ENCODE data around the gene WDR41.

DNA sequence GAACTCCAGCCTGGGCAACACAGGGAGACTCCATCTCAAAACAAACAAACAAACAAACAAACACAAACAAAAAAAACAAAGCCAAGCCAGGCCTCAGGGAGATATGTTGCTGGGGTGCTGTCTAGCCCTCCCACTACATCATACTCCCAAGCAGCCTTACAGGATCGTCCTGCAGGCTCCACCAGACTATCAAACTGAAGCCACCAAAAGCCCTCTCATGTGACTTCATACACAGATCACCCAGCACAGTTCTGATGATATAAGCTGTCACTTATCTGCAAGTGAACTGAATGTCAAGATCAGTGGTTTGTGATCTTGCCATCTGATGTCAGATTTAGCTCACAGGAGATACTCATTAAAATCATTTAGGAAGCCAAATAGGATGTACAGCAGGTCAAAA is 43.3 kb downstream of the WDR41 start:
- TF ChIP-seq, protein P1, sequence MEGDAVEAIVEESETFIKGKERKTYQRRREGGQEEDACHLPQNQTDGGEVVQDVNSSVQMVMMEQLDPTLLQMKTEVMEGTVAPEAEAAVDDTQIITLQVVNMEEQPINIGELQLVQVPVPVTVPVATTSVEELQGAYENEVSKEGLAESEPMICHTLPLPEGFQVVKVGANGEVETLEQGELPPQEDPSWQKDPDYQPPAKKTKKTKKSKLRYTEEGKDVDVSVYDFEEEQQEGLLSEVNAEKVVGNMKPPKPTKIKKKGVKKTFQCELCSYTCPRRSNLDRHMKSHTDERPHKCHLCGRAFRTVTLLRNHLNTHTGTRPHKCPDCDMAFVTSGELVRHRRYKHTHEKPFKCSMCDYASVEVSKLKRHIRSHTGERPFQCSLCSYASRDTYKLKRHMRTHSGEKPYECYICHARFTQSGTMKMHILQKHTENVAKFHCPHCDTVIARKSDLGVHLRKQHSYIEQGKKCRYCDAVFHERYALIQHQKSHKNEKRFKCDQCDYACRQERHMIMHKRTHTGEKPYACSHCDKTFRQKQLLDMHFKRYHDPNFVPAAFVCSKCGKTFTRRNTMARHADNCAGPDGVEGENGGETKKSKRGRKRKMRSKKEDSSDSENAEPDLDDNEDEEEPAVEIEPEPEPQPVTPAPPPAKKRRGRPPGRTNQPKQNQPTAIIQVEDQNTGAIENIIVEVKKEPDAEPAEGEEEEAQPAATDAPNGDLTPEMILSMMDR (IDR thresholded peaks at IDR 0.05): no peak
- TF ChIP-seq POLR2A (IDR thresholded peaks at IDR 0.05; ENCODE audit: low read depth): no peak
